Endothelial cell of umbilical vein (primary cell): Measurements from ENCODE around the gene PLCG2. TPM values are rescaled to one million over a fixed set of nuclear protein-coding genes. Genes with fewer than 3 reads are reported as not detected.

Experiments used
- BruUV-seq: library from RNA; stranded (reverse); fragments of 400-500 nt; replicated peaks from 2 replicates; lab custom pipeline; 2021; lab: Mats Ljungman, UMichigan
- CTCF ChIA-PET: fragments of 300-600, 350-600 bp; sonication (Branson Sonifier 250); formaldehyde crosslinking; loops from one replicate; lab custom pipeline; 2021; ENCODE audit warnings: antibody characterized with exemption, inconsistent platforms; lab: Charles Lee
- POLR2A ChIA-PET: fragments of 300-600, 350-600 bp; sonication (Branson Sonifier 250); formaldehyde crosslinking; loops from one replicate; lab custom pipeline; 2021; ENCODE audit warnings: antibody characterized with exemption, inconsistent platforms; lab: Charles Lee
- DNase-seq: peaks from one replicate; pipeline ENCODE4 v3.0.0-alpha.2; 2011; ENCODE audit warnings: low read depth, low spot score
- FAIRE-seq: peaks from 2 replicates; lab custom pipeline; 2011; peaks lifted over from hg19 to GRCh38; lab: Jason Lieb, UNC
- H2AFZ ChIP-seq: 2 replicates; pipeline ENCODE4 v1.6.0; 2012; ENCODE audit warnings: low read depth, low read length, control low read depth, inconsistent platforms
- H3K27ac ChIP-seq: 2 replicates; pipeline ENCODE4 v1.5.1; 2011; ENCODE audit warnings: low read depth, mild to moderate bottlenecking, control low read depth, low read length, moderate library complexity; ENCODE audit not compliant: insufficient read depth
- H3K27me3 ChIP-seq, 2 experiments: 2 replicates each; pipeline versions ENCODE4 v1.6.0 to v1.6.1; 2011; ENCODE audit warnings: low read length in 2 of 2, mixed read lengths in 1 of 2; ENCODE audit not compliant: control insufficient read depth in 2 of 2, insufficient read depth in 2 of 2
- H3K36me3 ChIP-seq, 2 experiments: 2 replicates in 1 of 2; 3 replicates in 1 of 2; pipeline ENCODE4 v1.5.1; 2011; ENCODE audit warnings: low read length in 2 of 2, mild to moderate bottlenecking in 1 of 2, moderate library complexity in 1 of 2; ENCODE audit not compliant: control insufficient read depth in 2 of 2, insufficient read depth in 2 of 2; ENCODE audit errors: extremely low read depth in 1 of 2
- H3K4me1 ChIP-seq: 3 replicates; pipeline ENCODE4 v1.5.1; 2011; ENCODE audit warnings: mild to moderate bottlenecking, low read length; ENCODE audit not compliant: control insufficient read depth, insufficient read depth; ENCODE audit errors: extremely low read depth
- H3K4me2 ChIP-seq: 2 replicates; pipeline ENCODE4 v1.6.1; 2011; ENCODE audit warnings: low read length, control low read depth, mixed read lengths; ENCODE audit not compliant: insufficient read depth
- H3K4me3 ChIP-seq, 3 experiments: fragments of 200-600 bp in 1 of 3; sonication (generic), shearing (Covaris generic) in 1 of 3; replicated peaks in 1 of 3; 2 replicates each; pipeline ENCODE4 v1.5.1; 2011 to 2016; ENCODE audit warnings: control low read depth in 3 of 3, low read length in 3 of 3, mild to moderate bottlenecking in 2 of 3, inconsistent platforms in 1 of 3, low read depth in 1 of 3, moderate library complexity in 1 of 3; ENCODE audit not compliant: insufficient read depth in 1 of 3
- H3K79me2 ChIP-seq: 2 replicates; pipeline ENCODE4 v1.6.0; 2012; ENCODE audit warnings: low read length, inconsistent platforms; ENCODE audit not compliant: control insufficient read depth, insufficient read depth
- H3K9ac ChIP-seq: replicated peaks from 2 replicates; pipeline ENCODE3; 2011; ENCODE audit warnings: low read length, control low read depth; ENCODE audit not compliant: insufficient read depth; ENCODE audit errors: extremely low read depth
- H3K9me1 ChIP-seq: replicated peaks from 3 replicates; pipeline ENCODE4 v1.6.0; 2011; ENCODE audit warnings: mild to moderate bottlenecking, low read length; ENCODE audit not compliant: control insufficient read depth, insufficient read depth; ENCODE audit errors: extremely low read depth
- H3K9me3 ChIP-seq: replicated peaks from 2 replicates; pipeline ENCODE4 v1.5.1; 2012; ENCODE audit warnings: low read length, inconsistent platforms; ENCODE audit not compliant: control insufficient read depth, insufficient read depth
- H4K20me1 ChIP-seq: replicated peaks from 2 replicates; pipeline ENCODE3; 2011; ENCODE audit warnings: mild to moderate bottlenecking, low read length; ENCODE audit not compliant: control insufficient read depth, insufficient read depth; ENCODE audit errors: extremely low read depth
- CTCF ChIP-seq, 2 donors: IDR thresholded peaks; 1 replicate in 1 of 2; 2 replicates in 1 of 2; pipeline ENCODE4 v1.5.1; 2011; ENCODE audit warnings: low read length in 2 of 2, mild to moderate bottlenecking in 2 of 2, moderate library complexity in 2 of 2, control low read depth in 1 of 2, inconsistent platforms in 1 of 2, low read depth in 1 of 2; ENCODE audit not compliant: insufficient read depth in 1 of 2; ENCODE audit errors: extremely low read depth in 1 of 2
- EZH2 ChIP-seq: IDR thresholded peaks from 2 replicates; pipeline ENCODE4 v1.6.1; 2012; ENCODE audit warnings: borderline replicate concordance, low read depth, mild to moderate bottlenecking, moderate library complexity, low read length, inconsistent platforms; ENCODE audit not compliant: severe bottlenecking
- FOS ChIP-seq: IDR thresholded peaks from 2 replicates; pipeline ENCODE4 v1.6.1; 2011; ENCODE audit warnings: mild to moderate bottlenecking, low read length, moderate library complexity, borderline replicate concordance; ENCODE audit not compliant: insufficient read depth
- GATA2 ChIP-seq: IDR thresholded peaks from 2 replicates; pipeline ENCODE4 v1.7.0; 2011; ENCODE audit warnings: low read depth, mild to moderate bottlenecking, moderate library complexity, mixed read lengths, low read length; ENCODE audit not compliant: insufficient read length, insufficient read depth
- JUN ChIP-seq: IDR thresholded peaks from 2 replicates; pipeline ENCODE4 v1.6.1; 2011; ENCODE audit warnings: borderline replicate concordance, low read depth; ENCODE audit not compliant: insufficient read length, insufficient read depth
- MAX ChIP-seq: IDR thresholded peaks from 2 replicates; pipeline ENCODE4 v1.6.1; 2011; ENCODE audit not compliant: insufficient read depth, insufficient read length
- MYC ChIP-seq: IDR thresholded peaks from one replicate; pipeline ENCODE4 v1.6.1; 2011; ENCODE audit warnings: mild to moderate bottlenecking, low read depth, low read length
- POLR2A ChIP-seq: IDR thresholded peaks from 2 replicates; pipeline ENCODE4 v1.6.1; 2012; ENCODE audit warnings: low read depth, mild to moderate bottlenecking, control low read depth, low read length
- POLR2AphosphoS5 ChIP-seq: IDR thresholded peaks from 2 replicates; pipeline ENCODE4 v1.6.1; 2012; ENCODE audit warnings: low read depth, mild to moderate bottlenecking, control low read depth, low read length, moderate library complexity; ENCODE audit not compliant: insufficient read depth
- dilution Hi-C: fragments of 300-500 bp; cut with MboI; formaldehyde crosslinking; loops from one replicate; pipeline ENCODE4 v1.15.0; 2019; ENCODE audit warnings: low sequenced_read_pairs; ENCODE audit not compliant: extremely low pct_ligation_motif_present
- intact Hi-C: fragments of 100-400 bp; cut with micrococcal nuclease; formaldehyde crosslinking; loops from one replicate; pipeline ENCODE4 v1.10.0; 2022
- polyA plus RNA-seq, 4 experiments: library from polyadenylated mRNA; depleted of rRNA in 3 of 4; stranded (reverse) in 3 of 4; unstranded in 1 of 4; fragments of >200 nt; gene quantifications; 2 replicates each; pipeline versions ENCODE4 v1.2.1 to v1.2.3, GENCODE V29; 2011 to 2012; ENCODE audit warnings: missing spikeins in 1 of 4
- total RNA-seq: library from RNA; stranded (reverse); gene quantifications from 2 replicates; pipeline ENCODE4 v1.2.3, GENCODE V29; 2021

Gene PLCG2
- total and polyA plus RNA-seq, 2 donors (not counting 3 experiments of a cell fraction or from before 2014, with no cell fraction given), result 10.8 to 13.6 TPM

GRCh38 chr16:81956213-81956948 lies 177.3 kb downstream of the PLCG2 start:
- H3K4me2 ChIP-seq, result no peak overlapping the region
- H3K9ac ChIP-seq, result no peak overlapping the region
- H3K4me1 ChIP-seq, result no peaks in the 10 kb centered on the region
- no peaks in the 10 kb centered on the region for H4K20me1 ChIP-seq
- no peaks in the 10 kb centered on the region for H3K27me3 ChIP-seq
- FAIRE-seq, result no peak
- H2AFZ ChIP-seq, result no peak overlapping the region
- DNase-seq, result no peak
- ChIA-PET POLR2A (no interaction called here), CTCF (no interaction called here)
- TF ChIP-seq POLR2AphosphoS5 (no peak), JUN (no peak), POLR2A (no peak), GATA2 (no peak), EZH2 (no peak), MYC (no peak), MAX (no peak), CTCF (IDR thresholded peaks at IDR 0.05; ENCODE audit: extremely low read depth in 1 of 2, insufficient read depth in 1 of 2, low read depth in 1 of 2, low read length in 2 of 2) (no peak), FOS (no peak)
- no peaks in the 10 kb centered on the region for H3K9me1 ChIP-seq
- H3K36me3 ChIP-seq, result no peaks in the 10 kb centered on the region
- H3K27ac ChIP-seq, result no peak overlapping the region
- intact Hi-C loops (no loop called here), dilution Hi-C loops (no loop called here)
- no peaks in the 10 kb centered on the region for H3K79me2 ChIP-seq
- peaks cover under 1% of the 10 kb centered on the region for H3K9me3 ChIP-seq
- BruUV-seq, result no TSS peak
- no peak overlapping the region for H3K4me3 ChIP-seq
